GM19452 (cell line): ENCODE data around the gene BMP7.

Experiments used
- ATAC-seq: cut with Tn5 transposase; IDR thresholded peaks from one replicate; pipeline ENCODE4 v1.9.1; 2021; ENCODE audit not compliant: unreplicated experiment

Gene BMP7

GRCh38 chr20:57231951-57232428 lies 34.5 kb downstream of the BMP7 start:
- no peak for ATAC-seq

GRCh38 chr20:57231161-57231560 lies 35.3 kb downstream of the BMP7 start:
- ATAC-seq = no peak

GRCh38 chr20:57230247-57230646 lies 36.2 kb downstream of the BMP7 start:
- ATAC-seq = no peak

GRCh38 chr20:57229490-57229889 lies 37.0 kb downstream of the BMP7 start:
- no peak for ATAC-seq

- no peak for ATAC-seq
Observed at GRCh38 chr20:57225830-57226229, 40.6 kb downstream of the BMP7 start.

- ATAC-seq = no peak
Observed at GRCh38 chr20:57225197-57225733, 41.2 kb downstream of the BMP7 start.

GRCh38 chr20:57224641-57225138 lies 41.8 kb downstream of the BMP7 start:
- no peak for ATAC-seq

- ATAC-seq = no peak
Observed at GRCh38 chr20:57223648-57224489, 42.6 kb downstream of the BMP7 start.

- no peak for ATAC-seq
Observed at GRCh38 chr20:57222631-57222950, 43.9 kb downstream of the BMP7 start.

- ATAC-seq = no peak
Observed at GRCh38 chr20:57221916-57222630, 44.4 kb downstream of the BMP7 start.

- no peak for ATAC-seq
Observed at GRCh38 chr20:57220337-57221145, 45.9 kb downstream of the BMP7 start.

- ATAC-seq = no peak
Observed at GRCh38 chr20:57219071-57219677, 47.3 kb downstream of the BMP7 start.

GRCh38 chr20:57218489-57218888 lies 48.0 kb downstream of the BMP7 start:
- no peak for ATAC-seq

- ATAC-seq = no peak
Observed at GRCh38 chr20:57217802-57218201, 48.6 kb downstream of the BMP7 start.

- no peak for ATAC-seq
Observed at GRCh38 chr20:57216669-57217068, 49.8 kb downstream of the BMP7 start.

GRCh38 chr20:57215826-57216471 lies 50.5 kb downstream of the BMP7 start:
- ATAC-seq = no peak

GRCh38 chr20:57215426-57215825 lies 51.0 kb downstream of the BMP7 start:
- ATAC-seq = no peak

GRCh38 chr20:57214948-57215347 lies 51.5 kb downstream of the BMP7 start:
- no peak for ATAC-seq

GRCh38 chr20:57214427-57214826 lies 52.0 kb downstream of the BMP7 start:
- ATAC-seq = no peak

GRCh38 chr20:57213924-57214323 lies 52.5 kb downstream of the BMP7 start:
- ATAC-seq = no peak
